IPS DF 4.7 (cell line): ENCODE data around the gene TRIM43B.
"Not testable (repeated sequence)": the region's sequence is repeated elsewhere in the genome, so short reads cannot be mapped to it uniquely, and the experiment has no call there.

ENCODE experiments used
- DNase-seq: peaks from one replicate; pipeline ENCODE4 v3.0.0-alpha.2; 2013; ENCODE audit warnings: low spot score; ENCODE audit errors: extremely low read depth

Gene TRIM43B

DNA sequence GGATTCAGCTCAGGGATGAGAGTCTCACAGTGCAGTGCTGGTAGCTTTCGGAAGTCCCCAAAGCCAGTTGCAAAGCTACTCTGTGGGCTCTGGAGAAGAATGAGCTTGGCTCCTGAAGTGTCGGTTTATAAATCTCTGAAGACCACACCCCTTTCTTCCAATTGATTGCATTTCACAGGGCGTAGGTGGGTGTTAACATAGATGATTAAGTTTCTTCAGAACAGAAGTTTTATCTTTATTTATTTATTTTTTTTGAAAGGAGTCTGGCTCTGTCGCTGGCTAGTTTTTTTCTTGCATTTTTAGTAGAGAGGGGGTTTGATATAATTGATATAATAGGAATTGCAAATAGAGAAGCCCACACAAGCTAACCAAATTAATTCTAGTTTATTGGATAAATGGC is at the start of gene TRIM43B:
TSS of gene TRIM43B (minus strand) at position 101 of the 400 bp plus-strand sequence. CDS start 2,040 bp downstream, outside the sequence.
- DNase-seq = not testable (repeated sequence)

DNA sequence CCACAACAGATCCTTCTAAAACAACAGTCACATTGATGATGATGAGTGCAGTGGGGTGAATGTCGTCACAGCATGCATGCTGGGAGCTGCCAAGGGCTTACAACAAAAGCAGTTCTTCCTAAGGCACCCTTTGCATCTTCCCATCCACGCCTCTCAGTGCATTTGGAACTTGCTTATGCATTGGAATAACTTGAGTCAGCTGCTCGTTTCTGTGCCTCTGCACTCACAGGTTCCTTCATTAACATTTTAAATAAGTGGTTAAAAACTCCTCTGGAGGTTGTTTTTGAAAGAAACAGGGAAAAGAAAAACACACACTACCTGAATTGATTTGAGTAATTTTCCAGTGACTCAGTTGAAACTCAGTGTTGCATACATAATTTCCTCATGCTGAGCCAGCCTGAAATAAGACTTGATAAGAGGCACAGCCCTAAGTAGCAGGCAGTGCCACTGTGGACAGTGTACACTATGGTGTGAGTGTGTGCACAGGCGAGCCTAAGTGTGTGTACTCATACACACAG is 46.8 kb upstream of the TRIM43B start:
- DNase-seq = no peak

DNA sequence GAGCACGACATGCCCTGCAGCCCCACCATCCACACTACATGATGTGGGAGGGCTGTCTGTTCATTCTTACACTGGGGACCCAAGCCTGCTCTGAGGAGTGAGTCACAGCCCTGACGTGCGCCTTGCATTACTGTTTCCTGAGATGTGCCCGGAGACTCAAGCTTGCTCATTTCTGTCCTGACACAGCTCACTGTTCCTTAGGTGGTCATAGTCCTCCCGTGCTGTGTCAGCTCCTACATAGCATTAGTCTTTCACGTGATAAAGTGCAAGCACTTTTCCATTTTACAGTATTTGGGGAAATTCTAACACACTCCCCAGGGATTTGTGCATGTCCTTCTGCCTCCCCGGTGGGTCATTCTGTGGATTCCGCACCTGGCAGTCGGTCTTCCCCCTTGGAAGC is 46.2 kb upstream of the TRIM43B start:
- no peak for DNase-seq

DNA sequence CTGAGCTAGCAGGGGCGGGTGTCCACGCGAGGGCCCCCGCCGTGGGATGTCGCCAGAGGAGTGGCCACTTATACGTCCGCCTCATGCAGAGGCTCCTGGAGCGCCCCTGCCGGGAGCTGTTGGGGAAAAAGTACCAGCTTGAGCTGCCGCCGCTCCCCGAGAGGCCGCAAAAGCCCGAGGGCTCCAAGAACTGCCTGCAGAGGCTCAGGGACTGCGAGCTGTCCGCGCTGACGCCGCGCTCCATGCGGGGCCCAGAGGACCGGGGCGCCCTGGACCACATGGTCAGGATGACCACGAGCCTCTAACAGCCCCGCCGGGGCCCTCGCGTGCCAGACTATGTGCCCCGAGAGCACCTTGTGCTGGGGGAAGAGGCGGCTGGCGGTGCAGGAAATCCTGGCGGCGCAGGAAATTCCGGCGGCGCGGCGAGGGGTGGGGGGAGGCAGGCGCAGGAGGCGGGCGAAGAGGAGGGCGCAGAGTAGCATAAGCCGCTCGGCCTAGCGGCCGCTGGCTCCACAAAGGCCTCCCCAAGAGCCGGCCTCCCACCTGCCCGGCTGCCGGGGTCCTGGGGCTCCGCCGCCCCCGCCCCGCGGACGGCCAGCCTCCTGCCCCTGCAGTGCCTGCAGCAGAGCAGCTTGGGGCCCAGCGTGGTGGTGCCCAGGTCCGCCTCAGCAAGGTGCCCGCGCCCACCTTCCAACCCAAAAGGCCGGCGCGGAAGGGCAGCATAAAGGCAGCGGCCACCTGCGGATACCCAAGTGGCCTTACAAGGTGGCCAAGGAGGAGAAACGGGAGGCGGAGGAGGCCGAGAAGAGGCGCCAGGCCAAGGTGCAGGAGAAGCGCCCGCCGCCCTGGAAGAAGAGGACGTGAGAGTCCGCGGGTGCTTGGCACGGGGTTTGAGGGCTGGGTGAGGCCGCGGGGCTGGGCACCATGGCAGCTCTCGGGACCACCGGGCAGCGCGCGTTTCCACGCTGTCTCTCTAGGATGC is 42.1 kb upstream of the TRIM43B start:
- no peak for DNase-seq

DNA sequence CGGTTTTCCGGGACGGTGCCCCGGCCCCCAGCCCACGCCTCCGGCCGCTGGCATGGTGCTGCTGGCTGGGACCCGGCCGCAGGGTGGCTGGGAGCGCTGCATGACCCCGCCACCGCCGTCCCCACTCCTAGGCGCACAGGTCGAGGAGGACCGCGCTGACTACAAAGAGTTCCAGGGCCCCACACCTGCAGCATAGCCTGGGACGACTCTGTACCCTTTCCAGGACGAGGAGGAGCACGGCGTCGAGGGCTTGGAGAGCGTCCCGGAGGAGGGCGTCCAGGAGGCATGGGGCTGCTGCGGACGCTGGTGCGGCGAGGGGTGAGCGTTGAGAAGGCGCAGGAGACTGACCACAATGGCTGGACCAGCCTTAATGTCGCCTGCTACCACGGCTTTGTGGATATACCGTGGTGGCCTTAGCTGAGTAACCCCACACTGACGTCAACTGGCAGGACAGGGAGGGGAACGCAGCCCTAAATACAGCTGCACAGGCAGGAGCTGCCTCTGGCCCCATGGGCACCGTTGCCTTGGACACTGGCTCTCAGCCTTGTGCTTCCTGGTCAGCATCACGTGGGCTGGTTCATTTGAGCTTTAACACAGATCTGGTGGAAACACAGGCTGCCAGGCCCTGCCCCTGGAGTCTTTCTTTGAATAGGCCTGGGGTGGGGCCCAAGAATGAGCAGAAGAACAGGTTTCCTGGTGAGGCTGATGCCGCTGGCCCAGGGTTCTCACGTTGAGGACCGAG is 40.9 kb upstream of the TRIM43B start:
- DNase-seq = no peak

DNA sequence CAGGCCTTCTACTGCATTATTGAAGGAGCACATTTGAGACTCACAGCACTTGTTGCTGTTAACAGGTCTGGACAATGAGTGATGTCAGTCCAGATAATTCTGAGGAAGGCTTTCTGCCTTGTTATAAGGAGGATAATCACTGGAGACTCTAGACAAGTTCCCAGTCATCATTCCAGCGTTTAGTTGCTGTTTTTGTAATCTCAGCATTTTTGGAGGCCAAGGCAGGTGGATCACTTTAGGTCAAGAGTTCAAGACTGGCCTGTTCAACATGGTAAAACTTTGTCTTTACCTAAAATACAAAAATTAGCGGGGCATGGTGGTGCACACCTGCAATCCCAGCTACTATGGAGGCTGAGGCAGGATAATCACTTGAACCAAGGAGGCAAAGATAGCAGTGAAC is 39.6 kb upstream of the TRIM43B start:
- DNase-seq = no peak

DNA sequence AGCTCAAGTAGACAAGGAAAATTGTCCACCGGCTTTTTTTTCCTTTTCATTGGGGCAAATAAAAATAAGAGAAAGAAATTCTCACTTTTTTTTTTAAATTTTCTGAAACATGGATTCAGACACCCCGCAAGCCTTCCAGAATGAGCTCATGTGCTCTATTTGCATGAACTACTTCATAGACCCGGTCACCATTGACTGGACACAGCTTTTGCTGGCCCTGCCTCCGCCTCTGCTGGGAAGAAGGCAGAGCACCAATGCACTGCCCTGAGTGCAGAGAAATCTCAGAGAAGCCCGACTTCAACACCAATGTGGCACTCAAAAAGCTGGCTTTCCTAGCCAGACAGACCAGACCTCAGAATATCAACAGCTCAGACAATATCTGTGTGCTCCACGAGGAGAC is 30.2 kb upstream of the TRIM43B start:
- no peak for DNase-seq

DNA sequence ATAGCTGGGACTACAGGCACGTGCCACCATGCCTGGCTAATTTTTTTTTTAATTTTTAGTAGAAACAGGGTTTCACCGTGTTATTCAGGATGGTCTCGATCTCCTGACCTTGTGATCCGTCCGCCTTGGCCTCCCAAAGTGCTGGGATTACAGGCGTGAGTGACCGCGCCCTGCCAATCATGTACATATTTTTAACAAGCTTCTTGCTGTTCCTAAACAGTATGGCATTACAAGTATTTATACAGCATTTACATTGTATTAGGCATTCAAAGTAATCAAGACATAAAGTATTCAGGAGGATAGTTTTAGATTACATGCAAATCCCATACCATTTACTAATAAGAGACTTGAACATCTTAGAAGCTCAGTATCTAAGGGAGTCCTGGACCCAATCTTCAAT is 29.7 kb upstream of the TRIM43B start:
- DNase-seq = not testable (repeated sequence)

DNA sequence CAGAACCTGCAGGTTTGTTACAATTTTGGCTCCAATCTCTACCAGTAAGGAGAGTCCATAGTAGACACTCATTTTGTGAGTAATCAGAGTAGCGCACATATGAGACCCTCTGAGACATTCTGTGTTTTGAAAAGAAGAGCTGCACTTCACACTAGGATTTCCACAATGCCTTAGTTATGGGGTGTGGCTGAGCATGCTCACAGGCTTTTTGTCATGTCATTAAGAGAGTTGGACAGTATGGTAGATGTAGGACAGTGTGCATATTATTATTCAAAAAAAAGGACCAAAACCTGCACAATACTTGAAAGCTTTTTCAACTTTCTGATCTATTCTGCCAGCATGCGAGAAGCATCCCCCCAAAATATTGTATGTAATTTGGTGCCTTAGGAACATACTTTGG is 24.9 kb upstream of the TRIM43B start:
- no peak for DNase-seq

DNA sequence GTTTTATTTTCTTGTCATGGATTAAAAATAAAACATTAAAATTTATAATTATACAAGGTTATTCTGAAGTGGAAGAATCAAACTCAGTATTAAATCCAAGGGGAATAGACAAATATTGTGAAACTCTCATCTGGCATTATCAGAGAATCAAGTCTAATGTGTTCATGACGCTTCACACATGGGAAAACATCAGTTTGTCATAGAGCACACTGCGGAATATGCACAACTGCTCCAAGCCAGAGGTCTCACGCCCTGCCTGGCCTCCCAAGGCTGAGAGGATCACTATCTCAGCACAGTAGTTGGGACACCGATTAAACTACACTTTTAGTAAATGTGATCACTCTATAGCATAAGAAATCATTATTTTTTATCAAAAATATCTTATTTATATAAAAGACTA is 20.7 kb upstream of the TRIM43B start:
- DNase-seq = no peak

DNA sequence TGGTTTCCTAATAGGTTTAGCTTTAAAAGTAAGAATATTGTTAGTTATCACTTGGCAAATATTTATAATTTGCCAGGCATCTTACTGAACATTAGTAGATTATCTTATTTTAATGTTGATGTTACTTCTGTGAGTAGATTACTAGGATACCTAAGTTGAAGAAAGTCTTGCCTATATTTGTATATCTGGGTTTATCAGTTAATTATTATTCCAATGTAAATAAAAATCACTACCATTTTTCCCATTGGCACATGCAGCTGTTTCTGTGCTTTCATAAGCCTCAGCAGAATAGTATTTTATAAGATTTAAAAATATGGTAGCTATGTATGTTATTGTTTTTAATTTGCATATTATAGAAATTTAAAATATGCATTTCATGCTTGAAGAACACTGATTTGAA is 16.3 kb upstream of the TRIM43B start:
- no peak for DNase-seq

DNA sequence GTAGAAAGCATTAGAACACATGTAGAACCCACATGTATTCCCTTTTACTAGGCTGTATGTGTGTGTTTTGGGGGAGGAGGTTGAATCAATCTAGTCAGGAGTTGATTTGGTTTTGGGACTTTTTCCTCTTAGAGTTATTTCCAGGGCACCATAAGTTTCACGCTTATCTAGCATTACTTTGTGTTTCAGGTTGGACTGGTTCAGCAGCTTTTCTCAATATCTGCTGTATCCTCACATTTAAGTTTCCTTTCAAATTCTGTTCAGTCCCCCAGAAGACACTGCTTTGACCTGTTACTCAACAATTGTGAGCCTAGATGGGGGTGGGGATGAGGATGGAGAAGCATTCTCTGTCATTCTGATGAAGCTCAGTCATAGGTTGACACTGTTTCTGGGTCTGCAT is 7.5 kb upstream of the TRIM43B start:
- DNase-seq = not testable (repeated sequence)

DNA sequence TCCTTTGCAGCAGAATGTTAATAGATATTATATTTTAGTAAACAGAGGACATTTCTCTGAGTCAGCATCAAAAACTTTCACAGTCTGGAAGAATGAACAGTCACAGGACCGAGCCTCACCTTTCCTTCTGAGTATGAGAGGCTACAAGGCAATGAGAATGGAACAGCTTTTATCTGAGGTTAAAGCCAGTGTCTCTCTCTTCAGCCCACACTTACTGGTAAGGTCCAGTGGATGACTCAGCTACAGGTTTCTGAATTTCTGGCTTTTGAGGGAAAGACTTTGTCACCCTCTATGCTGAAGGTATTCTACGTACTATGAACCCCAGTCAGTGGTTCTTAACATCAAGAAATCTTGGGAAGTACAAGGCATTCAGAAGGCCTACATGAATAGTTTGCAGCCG is 9.5 kb downstream of the TRIM43B start:
- DNase-seq = not testable (repeated sequence)

DNA sequence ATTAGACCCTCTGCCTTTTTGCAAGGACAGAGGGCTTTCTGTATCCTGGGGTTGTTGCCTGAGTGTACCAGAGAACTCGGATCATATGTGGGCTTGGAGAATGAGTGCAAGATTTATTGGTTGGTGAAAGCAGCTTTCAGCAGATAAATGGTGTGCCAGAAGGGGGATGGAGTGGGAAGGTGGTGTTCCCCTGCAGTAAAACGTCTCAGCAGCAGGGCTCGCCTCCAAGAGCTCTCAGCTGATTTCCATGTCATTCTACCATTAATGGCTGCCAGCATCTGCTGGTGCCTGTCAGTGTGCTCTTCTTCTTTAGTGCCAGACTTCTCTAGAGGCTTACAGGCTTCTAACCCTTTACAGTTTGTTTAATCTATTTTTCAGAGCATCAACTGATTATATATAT is 16.6 kb downstream of the TRIM43B start:
- not testable (repeated sequence) for DNase-seq

DNA sequence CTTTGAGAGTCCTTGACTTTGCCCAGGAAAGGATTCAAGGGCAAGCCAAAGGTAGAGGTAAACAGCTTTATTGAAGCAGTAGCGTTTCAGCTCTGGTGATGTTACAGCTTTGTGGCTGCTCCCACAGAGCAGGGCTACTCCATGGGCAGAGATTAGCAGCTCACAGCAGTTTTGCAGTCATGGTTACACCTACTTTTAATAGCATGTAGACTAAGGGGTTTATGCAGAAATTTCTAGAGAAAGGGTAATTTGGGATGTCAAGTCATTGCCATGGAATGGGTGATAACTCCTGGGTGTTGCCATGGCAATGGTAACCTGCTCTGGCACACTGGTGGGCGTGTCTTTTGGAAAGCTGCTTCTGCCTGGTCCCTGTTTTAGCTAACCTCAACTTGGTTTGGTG is 18.0 kb downstream of the TRIM43B start:
- DNase-seq = not testable (repeated sequence)

DNA sequence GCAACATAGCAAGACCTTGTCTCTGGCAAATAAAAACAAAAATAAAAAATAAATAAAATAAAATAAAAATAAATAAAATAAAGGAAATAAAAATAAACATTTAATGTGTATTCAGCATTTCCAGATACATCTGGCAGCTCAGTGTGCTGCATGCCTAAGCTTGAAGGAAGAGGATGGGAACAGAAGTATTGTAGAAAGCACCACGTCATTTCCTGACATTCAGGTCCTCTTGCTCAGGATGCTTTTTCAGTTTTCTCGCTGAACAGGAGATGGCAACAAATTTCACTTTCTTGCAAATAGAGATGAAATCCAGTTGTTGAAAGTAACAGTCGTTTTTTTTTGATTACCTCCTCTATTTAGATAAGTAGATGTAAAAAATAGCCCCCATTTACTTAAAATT is 21.3 kb downstream of the TRIM43B start:
- not testable (repeated sequence) for DNase-seq

DNA sequence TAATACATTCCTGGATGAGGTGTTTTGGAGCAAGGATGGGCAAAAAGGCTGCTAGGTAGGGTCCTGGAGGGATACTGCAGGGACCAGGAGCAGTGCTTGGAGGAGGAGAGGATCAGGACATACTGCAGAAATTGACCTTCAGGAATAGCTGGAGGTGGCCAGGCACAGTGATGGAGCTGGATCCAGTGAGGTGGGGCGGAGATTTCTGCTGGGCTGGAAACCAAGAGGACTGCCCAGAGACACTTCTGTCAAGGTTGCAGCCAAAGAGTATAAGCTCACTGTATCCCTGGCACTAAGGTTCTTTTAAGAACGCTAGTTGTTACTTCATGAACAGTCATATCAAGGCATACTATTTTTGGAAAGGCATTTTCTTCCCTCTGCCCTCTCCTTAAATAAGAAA is 39.2 kb downstream of the TRIM43B start:
- not testable (repeated sequence) for DNase-seq

DNA sequence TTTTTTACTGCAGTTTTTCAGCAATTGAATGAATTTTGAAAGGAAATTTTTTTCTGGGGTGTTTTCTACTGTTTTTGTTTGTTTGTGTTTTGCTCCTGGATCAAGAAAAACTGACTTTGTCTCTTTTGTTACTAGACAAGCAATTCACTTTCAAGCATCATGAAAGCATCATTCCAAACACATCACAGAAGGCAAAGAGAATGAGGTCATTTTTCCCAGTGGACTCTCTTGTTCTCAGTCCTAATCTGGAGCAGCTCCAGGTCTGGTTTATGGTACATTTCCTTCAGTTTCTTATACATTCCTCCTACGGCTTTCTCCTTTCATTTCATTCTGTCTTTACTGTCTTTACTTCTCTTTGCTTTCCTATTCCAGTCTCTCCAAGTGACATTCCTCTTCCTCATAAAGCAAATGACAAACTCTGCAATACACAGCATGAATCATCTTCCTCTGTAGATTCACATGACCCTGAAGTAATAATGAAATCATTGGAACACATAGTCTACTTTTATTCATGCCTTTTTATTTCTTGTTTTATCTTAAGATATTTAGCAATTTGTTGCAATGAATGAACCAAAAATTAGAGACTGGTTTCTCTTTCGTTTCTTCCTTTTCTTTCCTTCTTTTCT is 42.0 kb downstream of the TRIM43B start:
- DNase-seq = not testable (repeated sequence)

DNA sequence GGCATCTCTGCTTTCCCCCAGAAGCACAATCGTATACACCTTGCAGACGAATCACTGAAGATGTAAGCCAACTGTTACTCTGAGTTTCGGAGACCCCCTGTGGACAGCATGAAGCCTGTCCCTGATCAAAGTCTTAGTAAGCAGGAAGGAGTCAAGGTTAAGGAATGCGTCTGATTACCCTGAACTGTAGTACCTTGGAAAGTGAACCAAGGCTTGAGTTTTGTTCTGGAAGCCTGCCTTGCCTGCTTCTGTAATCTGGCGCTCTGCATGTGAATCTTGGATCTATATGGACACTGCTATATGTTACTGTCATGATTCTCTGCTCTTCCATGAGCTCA is 48.7 kb downstream of the TRIM43B start:
- DNase-seq = not testable (repeated sequence)

DNA sequence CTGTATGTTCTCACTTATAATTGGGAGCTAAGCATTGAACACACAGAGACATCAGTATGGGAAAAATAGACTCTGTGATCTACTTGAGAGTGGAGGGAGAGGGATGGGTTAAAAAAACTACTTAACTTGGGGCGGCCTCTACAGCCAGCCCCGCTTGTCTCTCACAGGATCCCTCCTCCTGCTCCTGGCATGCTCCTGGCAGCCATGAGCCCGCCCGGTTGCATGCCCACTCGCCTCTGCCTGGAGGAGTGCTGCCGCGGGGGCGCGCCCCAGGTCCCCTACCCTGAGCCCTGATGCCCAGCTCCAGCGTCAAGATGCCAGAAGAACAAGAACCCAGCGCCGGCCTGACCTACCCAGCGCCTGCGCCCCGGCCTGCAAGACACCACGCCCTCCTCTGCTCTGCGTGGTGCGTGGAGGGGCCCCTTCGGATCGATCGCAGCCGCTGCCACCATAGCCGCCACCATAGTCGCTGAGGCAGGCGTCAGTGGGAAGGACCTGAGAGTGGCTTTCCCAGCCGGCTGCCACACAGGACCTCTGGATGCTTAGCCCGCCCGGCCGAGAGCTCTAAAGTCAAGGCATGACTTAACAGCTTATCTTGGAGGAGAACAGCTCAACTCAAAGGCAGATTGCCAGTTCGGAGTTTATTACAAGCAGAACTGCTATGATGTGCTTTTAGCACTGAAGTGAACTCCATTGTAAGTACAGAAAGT is 49.2 kb downstream of the TRIM43B start:
- not testable (repeated sequence) for DNase-seq

DNA sequence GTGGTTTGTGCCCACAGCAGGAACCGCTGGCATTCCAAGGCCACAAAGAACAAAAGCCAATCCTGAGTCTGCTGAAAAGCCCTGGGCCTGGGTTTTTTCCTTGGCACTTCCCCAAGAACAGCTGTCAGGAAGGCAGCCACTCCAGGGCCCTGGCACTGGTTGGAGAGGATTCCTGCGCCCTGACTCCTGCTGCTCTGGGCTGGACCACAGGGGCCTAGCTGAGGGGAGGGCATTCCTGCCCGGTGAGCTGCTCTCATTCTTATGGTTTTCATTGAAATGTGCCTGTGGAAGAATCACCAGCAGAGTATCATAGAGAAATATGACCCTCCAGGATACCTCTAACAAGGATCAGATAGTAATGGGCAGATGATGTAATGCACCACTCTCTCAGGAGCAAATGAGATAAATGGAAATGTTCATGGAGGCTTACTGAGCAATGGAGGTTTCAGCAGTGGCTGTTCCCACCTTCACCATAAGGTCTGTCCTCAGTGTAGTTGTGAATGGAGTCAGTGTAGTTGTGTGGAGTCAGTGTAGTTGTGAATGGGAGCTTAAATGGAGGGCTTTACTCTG is 50.0 kb downstream of the TRIM43B start:
- DNase-seq = not testable (repeated sequence)
